SK-MEL-5 (cell line): Measurements from ENCODE around the gene PPP1R27. TPM values are rescaled to one million over a fixed set of nuclear protein-coding genes. Genes with fewer than 3 reads are reported as not detected.

Experiments used
- DNase-seq: peaks from one replicate; pipeline ENCODE4 v3.0.0-alpha.2; 2016; ENCODE audit warnings: low read depth, low spot score
- in situ Hi-C: cut with HindIII; loops from 2 replicates; pipeline ENCODE4 v1.10.0; 2016; ENCODE audit warnings: low sequenced_read_pairs, high pct_unique_total_duplicates, low pct_unique_long_range_greater_than_20kb
- polyA plus RNA-seq, 2 experiments: library from polyadenylated mRNA; depleted of rRNA; stranded (reverse); fragments of >200 nt; gene quantifications; 2 replicates each; pipeline ENCODE4 v1.2.3, GENCODE V29; 2015
- total RNA-seq: library from RNA; depleted of rRNA; stranded (reverse); fragments of >200 nt; shearing (Covaris generic); gene quantifications from 2 replicates; pipeline ENCODE4 v1.2.3, GENCODE V29; 2014; rRNA removed

PPP1R27 gene
- 0.56 and 0.63 TPM in 2 replicates for total RNA-seq
- 0.80 and 1.5 TPM in 2 replicates for polyA plus RNA-seq (2015; cell fraction: cytosol; rRNA removed)
- polyA plus RNA-seq (2015; cell fraction: nucleus; rRNA removed) = 0.67 and 1.1 TPM in 2 replicates

GRCh38 chr17:81834831-81835267 is at the start of gene PPP1R27:
PPP1R27 (minus strand) TSS chr17:81835050; CDS start chr17:81834953, 97 bp downstream.
- no peak for DNase-seq
- in situ Hi-C loops = no loop called here

GRCh38 chr17:81884520-81884919 is 49.7 kb upstream of the PPP1R27 start:
- peak; percentile 37 for DNase-seq
- in situ Hi-C loops = no loop called here

GRCh38 chr17:81879121-81879520 is 44.3 kb upstream of the PPP1R27 start:
- in situ Hi-C loops = no loop called here
- DNase-seq = no peak

- in situ Hi-C loops = no loop called here
- DNase-seq = no peak
These were observed 43.4 kb upstream of the PPP1R27 start for GRCh38 chr17:81878294-81878693.

GRCh38 chr17:81877569-81877968 is 42.7 kb upstream of the PPP1R27 start:
- DNase-seq = no peak
- in situ Hi-C loops = no loop called here

- in situ Hi-C loops = no loop called here
- peak; percentile 95 for DNase-seq
These were observed 36.8 kb upstream of the PPP1R27 start for GRCh38 chr17:81871387-81872230.

- no peak for DNase-seq
- in situ Hi-C loops = no loop called here
These were observed 36.1 kb upstream of the PPP1R27 start, which contains the start of gene ARHGDIA for GRCh38 chr17:81870981-81871386. ARHGDIA (minus strand) TSS chr17:81871337; CDS start chr17:81869930, 1,407 bp downstream.

- in situ Hi-C loops = no loop called here
- peak; percentile 59 for DNase-seq
These were observed 35.5 kb upstream of the PPP1R27 start for GRCh38 chr17:81870131-81870980.

GRCh38 chr17:81869221-81870130 is 34.6 kb upstream of the PPP1R27 start:
- peak; percentile 62 for DNase-seq
- in situ Hi-C loops = no loop called here

GRCh38 chr17:81868674-81869220 is 33.9 kb upstream of the PPP1R27 start:
- DNase-seq = peak; percentile 74
- in situ Hi-C loops = no loop called here

- in situ Hi-C loops = no loop called here
- peak; percentile 58 for DNase-seq
These were observed 33.3 kb upstream of the PPP1R27 start for GRCh38 chr17:81867991-81868673.

GRCh38 chr17:81867170-81867990 is 32.5 kb upstream of the PPP1R27 start:
- in situ Hi-C loops = no loop called here
- DNase-seq = peak; percentile 83

GRCh38 chr17:81866440-81867169 is 31.8 kb upstream of the PPP1R27 start:
- peak; percentile 35 for DNase-seq
- in situ Hi-C loops = no loop called here

- in situ Hi-C loops = no loop called here
- DNase-seq = peak; percentile 33
These were observed 31.0 kb upstream of the PPP1R27 start for GRCh38 chr17:81865733-81866439.
